SJSA1 (cell line): ENCODE results near the gene MYO7A. TPM values are rescaled to one million over a fixed set of nuclear protein-coding genes. Genes with fewer than 3 reads are reported as not detected.
A peak's percentile ranks its signal among the peaks of the same experiment; 100 is the strongest.

ENCODE experiments used
- DNase-seq, 2 experiments: peaks; one replicate each; pipeline ENCODE4 v3.0.0-alpha.2; 2015 to 2020; ENCODE audit warnings: low spot score in 2 of 2, low read depth in 1 of 2
- H3K27ac ChIP-seq: fragments of 250-450 bp; sonication (Bioruptor Pico); 2 replicates; pipeline ENCODE4 v1.5.1; 2020; ENCODE audit warnings: mild to moderate bottlenecking, moderate library complexity
- H3K27me3 ChIP-seq: fragments of 250-450 bp; sonication (Bioruptor Pico); replicated peaks from 2 replicates; pipeline ENCODE4 v1.5.1; 2020; ENCODE audit warnings: mild to moderate bottlenecking, moderate library complexity
- H3K36me3 ChIP-seq: fragments of 250-450 bp; sonication (Bioruptor Pico); 2 replicates; pipeline ENCODE4 v1.5.1; 2020; ENCODE audit warnings: mild to moderate bottlenecking
- H3K4me1 ChIP-seq: fragments of 250-450 bp; sonication (Bioruptor Pico); replicated peaks from 2 replicates; pipeline ENCODE4 v1.6.1; 2021; ENCODE audit warnings: mild to moderate bottlenecking
- H3K4me3 ChIP-seq: fragments of 250-450 bp; sonication (Bioruptor Pico); 2 replicates; pipeline ENCODE4 v1.5.1; 2020; ENCODE audit warnings: mild to moderate bottlenecking
- H3K9me3 ChIP-seq: fragments of 250-450 bp; sonication (Bioruptor Pico); replicated peaks from 2 replicates; pipeline ENCODE4 v1.5.1; 2020; ENCODE audit warnings: mild to moderate bottlenecking
- total RNA-seq: library from RNA; depleted of rRNA; stranded (reverse); fragments of >200 nt; shearing (Covaris generic); gene quantifications from 2 replicates; pipeline ENCODE4 v1.2.3, GENCODE V29; 2014

The MYO7A gene
- total RNA-seq, 1 experiment from 2014 or later, result not detected

DNA sequence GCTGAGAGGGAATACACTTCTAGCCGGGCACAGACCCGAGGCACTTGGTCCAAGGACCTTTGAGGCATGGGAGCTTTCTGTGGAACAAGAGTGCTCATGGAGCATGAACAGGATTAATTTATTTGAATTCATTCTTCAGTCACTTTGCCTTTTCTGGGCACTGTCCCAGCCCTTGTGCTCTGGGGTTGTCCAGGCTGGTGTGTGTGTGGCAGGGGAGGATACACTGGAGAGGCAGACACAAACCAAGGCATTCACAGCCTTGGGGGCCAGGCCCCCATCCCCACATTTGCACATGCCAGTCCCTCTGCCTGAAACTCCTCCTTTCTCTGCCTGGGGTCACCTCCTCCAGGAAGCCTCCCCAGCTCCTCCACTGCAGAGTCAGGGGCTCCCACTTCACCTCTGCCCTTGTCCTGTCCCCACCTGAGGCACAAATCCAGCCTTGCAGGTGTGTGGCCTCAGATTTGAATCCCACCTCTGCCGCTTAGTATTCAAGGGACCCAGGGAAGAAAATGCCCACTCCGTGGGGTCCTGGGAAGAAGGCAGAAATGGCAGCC lies 55.5 kb downstream of the MYO7A start:
- no peaks in the 10 kb centered on the region for H3K36me3 ChIP-seq
- no peak overlapping the region for H3K27ac ChIP-seq
- no peak for DNase-seq

DNA sequence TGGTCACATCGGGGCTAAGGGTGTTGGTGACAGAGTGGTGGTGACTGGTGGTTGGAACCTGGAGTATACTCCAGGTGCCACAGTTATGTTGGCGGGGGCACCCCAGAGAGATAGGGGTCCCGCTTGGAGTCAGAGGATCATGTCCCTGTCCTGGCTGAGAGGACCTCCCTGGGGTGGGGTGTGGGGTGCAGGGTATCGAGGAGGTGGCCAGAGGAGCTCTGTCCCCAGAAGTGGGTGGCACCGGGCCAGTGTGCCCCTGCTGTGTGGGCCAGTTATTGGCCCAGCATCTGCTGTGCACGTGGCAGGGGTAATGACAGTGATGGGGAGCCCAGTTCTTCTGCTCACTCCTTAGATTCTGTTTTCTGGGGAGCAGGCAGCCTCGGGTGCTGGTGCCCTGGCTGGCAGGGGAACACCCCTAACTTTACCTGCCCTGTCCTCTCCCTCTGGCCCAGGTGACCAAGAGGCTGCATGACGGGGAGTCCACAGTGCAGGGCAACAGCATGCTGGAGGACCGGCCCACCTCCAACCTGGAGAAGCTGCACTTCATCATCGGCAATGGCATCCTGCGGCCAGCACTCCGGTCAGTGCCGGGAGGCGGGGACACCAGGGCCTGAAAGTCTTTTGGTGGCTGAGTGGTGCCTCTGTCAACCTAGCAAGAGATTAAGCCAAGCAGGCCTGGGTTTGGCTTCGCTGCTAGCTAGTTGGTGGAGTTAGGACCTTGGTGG lies 56.3 kb downstream of the MYO7A start:
- no peak overlapping the region for H3K27ac ChIP-seq
- no peaks in the 10 kb centered on the region for H3K9me3 ChIP-seq
- H3K4me3 ChIP-seq, result no peak overlapping the region
- no peak for DNase-seq
- no peaks in the 10 kb centered on the region for H3K4me1 ChIP-seq
- no peaks in the 10 kb centered on the region for H3K27me3 ChIP-seq
- no peaks in the 10 kb centered on the region for H3K36me3 ChIP-seq

More for the DNA sequence above, 55.5 kb downstream of the MYO7A start:
- Histone ChIP-seq H3K4me1 (no peaks in the 10 kb centered on the region), H3K4me3 (no peak overlapping the region), H3K9me3 (no peaks in the 10 kb centered on the region), H3K27me3 (no peaks in the 10 kb centered on the region)

DNA sequence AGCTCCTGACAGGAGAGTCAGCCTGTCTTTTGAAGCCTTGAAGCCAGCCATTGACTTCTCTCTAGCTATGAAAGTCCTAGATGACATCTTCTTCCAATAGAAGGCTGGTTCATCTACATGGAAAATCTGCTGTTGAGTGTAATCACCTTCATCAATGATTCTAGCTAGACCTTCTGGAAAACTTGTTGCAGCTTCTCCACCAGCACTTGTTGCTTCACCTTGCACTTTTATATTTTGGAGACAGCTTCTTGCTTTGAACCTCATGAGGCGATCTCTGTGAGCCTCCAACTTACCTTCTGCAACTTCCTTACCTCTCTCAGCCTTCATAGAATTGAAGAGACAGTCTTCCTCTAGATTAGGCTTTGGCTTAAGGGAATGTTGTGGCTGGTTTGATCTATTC lies 58.3 kb downstream of the MYO7A start:
- no peak for DNase-seq
- Histone ChIP-seq H3K9me3 (no peaks in the 10 kb centered on the region), H3K36me3 (no peaks in the 10 kb centered on the region), H3K27me3 (no peaks in the 10 kb centered on the region), H3K27ac (no peak overlapping the region), H3K4me3 (no peak overlapping the region), H3K4me1 (no peaks in the 10 kb centered on the region)

DNA sequence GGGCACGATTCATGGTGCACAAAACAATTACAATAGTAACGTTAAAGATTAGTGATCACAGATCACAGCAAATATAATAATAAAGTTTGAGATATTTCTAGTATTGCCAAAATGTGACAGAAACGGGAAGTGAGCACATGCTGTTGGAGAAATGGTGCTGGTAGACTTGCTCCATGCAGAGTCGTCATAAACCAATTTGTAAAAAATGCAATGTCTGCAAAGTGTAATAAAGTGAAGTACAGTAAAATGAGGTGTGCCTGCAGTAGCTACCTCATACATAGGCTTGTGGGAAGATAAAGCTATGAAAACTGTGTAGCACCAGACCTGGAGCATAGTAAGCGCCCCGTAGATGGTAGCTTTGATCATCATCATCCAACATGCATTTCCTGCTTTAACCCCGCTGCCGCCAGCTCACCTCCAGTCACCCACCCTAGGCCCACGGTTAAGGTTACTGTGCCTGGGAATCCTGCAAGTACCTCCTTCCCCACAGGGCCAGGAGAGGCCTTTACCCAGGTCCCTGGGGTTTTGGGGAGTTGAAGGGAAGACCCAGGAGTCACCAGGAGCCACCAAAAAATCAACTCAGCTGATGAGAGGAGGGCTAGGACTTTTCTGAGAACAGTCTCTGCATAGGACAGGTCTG lies 59.2 kb downstream of the MYO7A start:
- Histone ChIP-seq H3K9me3 (no peaks in the 10 kb centered on the region), H3K27me3 (no peaks in the 10 kb centered on the region), H3K4me3 (no peak overlapping the region), H3K27ac (no peak overlapping the region), H3K4me1 (no peaks in the 10 kb centered on the region), H3K36me3 (no peaks in the 10 kb centered on the region)
- DNase-seq, result no peak

DNA sequence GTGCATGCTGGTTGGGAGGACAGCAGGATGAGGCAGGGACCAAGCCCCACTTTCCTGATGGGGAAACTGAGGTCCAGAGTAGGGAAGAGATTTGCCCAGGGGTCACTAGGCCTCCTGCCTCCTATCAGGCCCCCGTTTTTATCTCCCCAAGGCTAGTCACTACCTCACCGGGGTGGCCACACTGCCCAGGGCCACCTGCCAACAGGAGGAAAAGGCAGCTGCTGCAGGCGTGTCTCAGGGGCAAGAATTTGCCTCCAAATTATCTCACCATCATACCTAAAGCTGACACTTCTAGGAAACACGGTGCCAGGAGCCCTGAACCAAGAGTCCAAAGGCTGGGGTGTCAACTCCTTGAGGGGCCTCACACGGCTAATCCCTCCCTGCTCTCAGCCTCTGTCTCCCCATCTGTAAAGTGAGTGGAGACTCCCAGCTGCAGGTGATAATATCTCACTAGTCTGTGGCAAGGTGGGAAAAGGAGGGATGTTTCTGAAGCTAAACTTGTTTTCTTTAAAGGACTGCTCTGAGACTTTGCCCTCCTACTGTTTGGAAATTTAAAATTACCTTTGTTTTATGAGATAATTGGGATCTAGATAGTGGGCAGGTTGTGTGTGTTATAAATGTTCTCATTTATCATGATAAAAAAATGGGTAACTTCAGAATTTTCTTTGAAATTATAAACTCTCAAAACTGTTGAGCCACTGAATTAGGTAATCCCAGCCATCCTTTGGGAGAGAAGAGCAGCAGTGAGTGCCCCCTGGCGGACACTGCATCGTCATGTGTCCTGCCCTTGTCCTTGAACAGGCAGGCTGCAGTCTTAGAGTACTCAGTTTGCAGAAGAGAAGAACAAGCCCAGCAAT lies 60.0 kb downstream of the MYO7A start:
- Histone ChIP-seq H3K9me3 (no peaks in the 10 kb centered on the region), H3K4me1 (no peaks in the 10 kb centered on the region), H3K36me3 (no peaks in the 10 kb centered on the region), H3K27ac (no peak overlapping the region), H3K4me3 (no peak overlapping the region), H3K27me3 (no peaks in the 10 kb centered on the region)
- DNase-seq, result peak; percentile 15 to 61

DNA sequence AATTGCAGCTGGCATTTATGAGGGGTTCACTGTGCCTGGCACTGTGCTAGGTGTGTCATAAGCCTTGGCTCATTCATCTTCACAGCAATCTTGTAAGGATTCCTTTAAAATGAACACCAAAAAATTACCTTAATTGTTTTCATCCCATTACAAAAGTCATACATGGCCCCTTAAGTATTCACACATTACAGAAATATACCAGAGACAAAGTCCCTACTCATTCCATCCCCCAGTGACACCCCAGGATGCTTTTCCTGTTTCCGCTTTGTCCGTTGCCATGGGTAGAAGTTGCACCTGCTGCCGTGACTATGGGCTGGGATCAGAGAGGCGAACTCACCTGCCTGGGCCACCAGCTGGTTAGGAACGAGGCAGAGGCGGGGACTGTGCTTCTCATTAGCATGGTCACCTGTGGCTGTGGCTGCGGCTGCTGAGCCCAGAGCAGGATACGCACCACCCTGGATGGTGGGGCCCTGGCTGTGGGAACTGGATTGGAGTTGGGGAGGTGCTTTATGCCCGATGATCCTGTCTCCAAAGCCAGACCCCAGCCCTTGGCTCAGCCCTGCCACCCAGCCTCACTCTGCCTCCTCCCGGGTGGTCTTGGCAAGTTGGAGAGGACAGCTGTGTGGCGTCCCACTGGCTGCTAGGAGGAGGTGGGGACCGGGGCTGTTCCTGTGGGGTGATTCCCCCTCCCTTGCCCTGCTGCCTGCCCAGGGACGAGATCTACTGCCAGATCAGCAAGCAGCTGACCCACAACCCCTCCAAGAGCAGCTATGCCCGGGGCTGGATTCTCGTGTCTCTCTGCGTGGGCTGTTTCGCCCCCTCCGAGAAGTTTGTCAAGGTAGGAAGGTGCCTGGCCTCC lies 60.8 kb downstream of the MYO7A start:
- Histone ChIP-seq H3K36me3 (no peaks in the 10 kb centered on the region), H3K4me1 (no peaks in the 10 kb centered on the region), H3K27ac (no peak overlapping the region), H3K4me3 (no peak overlapping the region), H3K9me3 (no peaks in the 10 kb centered on the region), H3K27me3 (no peaks in the 10 kb centered on the region)
- no peak for DNase-seq

DNA sequence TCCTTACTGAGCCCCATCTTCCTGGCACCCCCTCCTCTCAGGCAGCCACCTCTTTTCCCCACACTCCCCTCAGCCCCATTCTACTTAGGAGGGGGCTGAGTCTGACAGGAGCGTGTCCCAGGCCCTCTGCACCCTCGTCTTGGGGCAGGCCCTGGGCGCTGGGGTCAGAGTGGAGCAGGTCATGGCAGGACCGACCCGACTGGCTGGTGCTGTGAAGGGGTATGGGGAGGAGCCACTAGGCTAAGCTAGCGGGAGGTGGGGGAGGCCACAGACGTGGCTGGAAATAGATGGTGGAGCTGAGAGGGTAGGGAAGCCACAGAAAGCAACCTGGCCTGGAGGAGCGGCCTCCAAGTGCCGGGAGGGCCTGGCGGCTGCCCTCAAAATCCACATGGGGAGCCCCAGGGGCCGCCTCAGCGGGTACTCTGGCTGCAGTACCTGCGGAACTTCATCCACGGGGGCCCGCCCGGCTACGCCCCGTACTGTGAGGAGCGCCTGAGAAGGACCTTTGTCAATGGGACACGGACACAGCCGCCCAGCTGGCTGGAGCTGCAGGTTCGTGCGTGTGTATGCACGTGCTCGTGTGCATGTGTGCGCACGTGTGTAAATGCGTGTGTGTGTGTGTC lies 61.7 kb downstream of the MYO7A start:
- H3K27me3 ChIP-seq, result no peaks in the 10 kb centered on the region
- H3K36me3 ChIP-seq, result no peaks in the 10 kb centered on the region
- H3K4me1 ChIP-seq, result no peaks in the 10 kb centered on the region
- no peak for DNase-seq
- no peak overlapping the region for H3K27ac ChIP-seq
- H3K4me3 ChIP-seq, result no peak overlapping the region
- no peaks in the 10 kb centered on the region for H3K9me3 ChIP-seq

DNA sequence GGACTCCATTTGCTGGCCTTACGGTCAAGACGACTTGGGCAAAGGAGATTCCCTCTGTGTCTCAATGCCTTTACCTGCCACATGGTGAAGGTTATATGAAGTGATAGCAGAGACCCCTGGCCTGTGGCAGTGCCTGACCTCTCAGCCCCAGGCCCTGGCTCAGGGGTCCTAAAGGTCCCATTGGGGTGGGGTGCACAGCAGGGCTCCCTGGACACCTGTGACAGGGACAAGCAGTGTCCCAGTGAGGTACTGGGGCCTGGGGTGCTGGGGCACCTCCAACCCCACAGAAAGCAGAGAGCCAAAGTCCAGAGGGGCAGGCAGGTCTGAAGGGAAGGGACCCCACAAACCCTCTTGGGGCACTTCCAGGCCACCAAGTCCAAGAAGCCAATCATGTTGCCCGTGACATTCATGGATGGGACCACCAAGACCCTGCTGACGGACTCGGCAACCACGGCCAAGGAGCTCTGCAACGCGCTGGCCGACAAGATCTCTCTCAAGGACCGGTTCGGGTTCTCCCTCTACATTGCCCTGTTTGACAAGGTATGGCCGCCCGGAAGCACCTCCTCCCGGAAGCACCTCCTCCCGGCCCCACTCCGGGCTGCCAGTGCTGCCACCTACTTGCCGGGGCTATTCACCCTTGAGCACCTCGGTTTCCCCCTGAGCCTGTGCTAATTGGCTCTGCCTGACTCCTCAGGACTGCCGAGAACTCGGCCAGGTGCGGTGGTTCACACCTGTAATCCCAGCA lies 62.5 kb downstream of the MYO7A start:
- no peaks in the 10 kb centered on the region for H3K9me3 ChIP-seq
- H3K36me3 ChIP-seq, result no peaks in the 10 kb centered on the region
- no peak for DNase-seq
- H3K4me3 ChIP-seq, result no peak overlapping the region
- H3K4me1 ChIP-seq, result no peaks in the 10 kb centered on the region
- H3K27ac ChIP-seq, result no peak overlapping the region
- no peaks in the 10 kb centered on the region for H3K27me3 ChIP-seq

DNA sequence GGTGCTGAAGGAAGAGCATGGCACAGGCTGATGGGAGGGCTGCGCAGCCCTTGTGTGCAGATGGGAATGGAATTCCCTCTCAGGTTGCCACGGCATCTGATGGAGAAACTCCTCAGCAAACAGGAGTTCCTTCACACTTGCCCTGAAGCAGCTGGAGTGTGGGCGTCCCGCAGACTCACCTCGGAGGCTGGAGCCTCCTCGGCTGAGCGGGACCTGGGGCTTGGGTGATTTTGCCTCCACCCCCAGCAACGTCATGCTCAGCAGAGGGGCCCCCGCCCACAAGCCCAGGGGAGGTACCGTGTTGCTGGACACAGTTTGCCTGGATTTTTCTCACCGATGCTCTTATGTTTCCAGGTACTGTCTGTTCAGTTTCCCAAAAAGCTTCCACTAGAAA lies 63.4 kb downstream of the MYO7A start:
- Histone ChIP-seq H3K27ac (no peak overlapping the region), H3K9me3 (no peaks in the 10 kb centered on the region), H3K27me3 (no peaks in the 10 kb centered on the region), H3K36me3 (no peaks in the 10 kb centered on the region), H3K4me1 (no peaks in the 10 kb centered on the region), H3K4me3 (no peak overlapping the region)
- DNase-seq, result no peak

DNA sequence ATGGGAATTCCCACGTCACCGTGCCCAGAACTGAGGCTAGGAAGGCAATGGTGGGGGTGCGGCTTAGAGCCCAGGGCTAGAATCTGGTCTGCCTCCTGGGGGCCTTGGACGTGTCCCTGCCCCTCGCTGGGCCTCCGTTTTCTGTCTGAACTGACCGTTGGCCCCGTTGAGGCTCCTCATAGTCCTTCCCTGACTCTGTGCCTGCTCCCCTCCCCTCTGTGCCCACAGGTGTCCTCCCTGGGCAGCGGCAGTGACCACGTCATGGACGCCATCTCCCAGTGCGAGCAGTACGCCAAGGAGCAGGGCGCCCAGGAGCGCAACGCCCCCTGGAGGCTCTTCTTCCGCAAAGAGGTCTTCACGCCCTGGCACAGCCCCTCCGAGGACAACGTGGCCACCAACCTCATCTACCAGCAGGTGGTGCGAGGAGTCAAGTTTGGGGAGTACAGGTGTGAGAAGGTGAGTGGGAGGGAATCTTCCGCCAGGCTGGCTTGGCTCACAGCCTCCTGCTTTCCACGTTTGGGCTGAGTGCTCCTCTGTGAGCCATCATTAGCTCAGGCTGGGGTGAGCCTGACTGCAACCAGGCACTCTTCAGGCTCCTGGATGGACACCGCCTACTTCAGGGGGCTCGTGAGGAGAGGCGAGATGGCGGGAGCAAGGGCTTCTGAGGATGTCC lies 63.9 kb downstream of the MYO7A start:
- H3K4me1 ChIP-seq, result no peaks in the 10 kb centered on the region
- H3K27me3 ChIP-seq, result no peaks in the 10 kb centered on the region
- H3K9me3 ChIP-seq, result no peaks in the 10 kb centered on the region
- H3K4me3 ChIP-seq, result no peak overlapping the region
- no peak overlapping the region for H3K27ac ChIP-seq
- no peaks in the 10 kb centered on the region for H3K36me3 ChIP-seq
- DNase-seq, result no peak

DNA sequence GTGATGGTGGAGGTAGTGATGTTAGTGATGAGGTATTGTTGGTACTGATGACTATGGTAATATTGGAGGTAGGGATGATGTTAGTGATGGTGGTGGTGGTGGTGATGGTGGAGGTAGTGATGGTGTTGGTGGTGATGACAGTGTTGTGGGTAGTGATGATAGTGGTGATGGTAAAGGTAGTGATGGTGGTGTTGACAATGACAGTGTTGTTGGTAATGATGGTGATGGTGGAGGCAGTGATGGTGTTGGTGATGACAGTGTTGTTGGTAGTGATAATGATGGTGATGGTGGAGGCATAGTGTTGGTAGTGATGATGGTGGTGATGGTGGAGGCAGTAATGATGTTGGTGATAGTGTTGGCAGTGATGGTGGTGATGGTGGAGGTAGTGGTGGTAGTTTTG lies 65.1 kb downstream of the MYO7A start:
- DNase-seq, result no peak
- no peaks in the 10 kb centered on the region for H3K27me3 ChIP-seq
- H3K36me3 ChIP-seq, result no peaks in the 10 kb centered on the region
- no peaks in the 10 kb centered on the region for H3K9me3 ChIP-seq
- no peak overlapping the region for H3K27ac ChIP-seq
- no peaks in the 10 kb centered on the region for H3K4me1 ChIP-seq
- no peak overlapping the region for H3K4me3 ChIP-seq
